Natural killer cell (primary cell): Measurements from ENCODE around the gene NCS1. TPM values are rescaled to one million over a fixed set of nuclear protein-coding genes. Genes with fewer than 3 reads are reported as not detected.

Experiments
- ATAC-seq, 3 donors: fragments of 150-1000 bp in 2 of 3; fragments of 200-7000 bp in 1 of 3; cut with Tn5 transposase; 1 replicate in 1 of 3; 2 replicates in 2 of 3; pipeline ENCODE4 v1.10.0; 2021; ENCODE audit warnings: mild to moderate bottlenecking in 2 of 3, moderate library complexity in 2 of 3
- DNase-seq, 2 donors: peaks; one replicate each; pipeline versions ENCODE4 v3.0.0 to v3.0.0-alpha.2; 2013 to 2021; ENCODE audit warnings: mixed read lengths in 1 of 2
- H3K27ac ChIP-seq: one replicate; pipeline ENCODE4 v1.5.1; 2013; ENCODE audit warnings: mild to moderate bottlenecking, low read length
- H3K27me3 ChIP-seq: one replicate; pipeline ENCODE4 v1.6.1; 2013; ENCODE audit warnings: low read length; ENCODE audit not compliant: control insufficient read depth, insufficient read depth
- H3K36me3 ChIP-seq: one replicate; pipeline ENCODE4 v1.6.1; 2013; ENCODE audit warnings: low read length; ENCODE audit not compliant: control insufficient read depth, insufficient read depth
- H3K4me1 ChIP-seq: one replicate; pipeline ENCODE4 v1.6.1; 2013; ENCODE audit warnings: low read length; ENCODE audit not compliant: control insufficient read depth, insufficient read depth
- H3K4me3 ChIP-seq: one replicate; pipeline ENCODE4 v1.5.1; 2013; ENCODE audit warnings: low read length
- H3K9me3 ChIP-seq: one replicate; pipeline ENCODE4 v1.6.1; 2013; ENCODE audit warnings: low read length; ENCODE audit not compliant: control insufficient read depth, insufficient read depth
- H3K27ac Mint-ChIP-seq, 2 donors: one replicate each; pipeline ENCODE4 v1.8.0; 2022; ENCODE audit warnings: mild to moderate bottlenecking in 2 of 2, mixed read lengths in 2 of 2, moderate library complexity in 1 of 2
- H3K27me3 Mint-ChIP-seq, 2 donors: one replicate each; pipeline ENCODE4 v1.8.0; 2022; ENCODE audit warnings: low read depth in 2 of 2, mixed read lengths in 2 of 2
- H3K36me3 Mint-ChIP-seq: one replicate; pipeline ENCODE4 v1.8.0; 2022; ENCODE audit warnings: mixed read lengths
- H3K4me1 Mint-ChIP-seq, 2 donors: one replicate each; pipeline ENCODE4 v1.8.0; 2022; ENCODE audit warnings: mixed read lengths in 2 of 2
- H3K4me3 Mint-ChIP-seq: one replicate; pipeline ENCODE4 v1.8.0; 2022; ENCODE audit warnings: mild to moderate bottlenecking, moderate library complexity, mixed read lengths
- H3K9me3 Mint-ChIP-seq, 2 donors: one replicate each; pipeline ENCODE4 v1.8.0; 2022; ENCODE audit warnings: mixed read lengths in 2 of 2
- WGBS: methylation state at CpG from one replicate; pipeline ENCODE4 v1.1.7; 2013; ENCODE audit warnings: missing lambda C conversion rate; ENCODE audit not compliant: insufficient coverage; 5-methylcytosine and 5-hydroxymethylcytosine counted together
- intact Hi-C: fragments of 100-400 bp; cut with micrococcal nuclease; formaldehyde crosslinking; loops from one replicate; pipeline ENCODE4 v1.14.2; 2022
- total RNA-seq, 4 donors: library from RNA; stranded (reverse); fragments of 120-200 nt in 1 of 4; gene quantifications; one replicate each; pipeline versions ENCODE4 v1.2.3 to v1.2.4, GENCODE V29; 2013 to 2022
- TF ChIP-seq, protein P1 (sequence below): fragments of 200-600 bp; IDR thresholded peaks from one replicate; pipeline ENCODE4 v1.8.0; 2022; ENCODE audit warnings: antibody characterized with exemption

NCS1 gene
- total RNA-seq, 3 donors from 2014 or later (not counting 1 experiment from before 2014, with no cell fraction given), result 1.4 to 2.4 (median 1.5) TPM

DNA sequence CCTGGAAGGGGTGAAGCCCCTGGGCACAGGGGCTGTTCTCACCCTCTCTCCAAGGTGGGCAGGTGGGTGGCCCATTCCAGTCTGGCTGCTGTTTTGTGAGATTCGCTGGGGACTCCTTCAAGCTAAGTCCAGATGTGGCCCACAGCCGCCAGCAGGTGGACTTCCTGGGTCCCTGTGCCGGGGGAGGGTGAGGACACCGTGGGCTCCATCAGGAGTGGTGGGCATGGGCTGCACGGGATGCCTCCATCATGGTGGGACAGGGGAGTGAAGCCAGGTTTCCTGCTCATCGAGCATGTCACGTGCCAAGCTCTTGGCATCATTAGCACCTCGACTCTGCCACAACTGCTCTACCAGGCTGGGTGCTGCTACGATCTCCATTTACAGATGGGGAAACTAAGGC lies 1.8 kb downstream of the NCS1 start:
- H3K36me3 Mint-ChIP-seq, result no peaks in the 10 kb centered on the region
- H3K27ac ChIP-seq, result no peak overlapping the region
- H3K4me1 Mint-ChIP-seq, result peaks cover 0 to 8% of the 10 kb centered on the region in 2 donors
- intact Hi-C loops, result loop anchor here (5.0 to 10.0 kb wide), 2 partner anchors 47 to 61 kb away; no protein-coding TSS in a partner anchor
- H3K9me3 ChIP-seq, result no peaks in the 10 kb centered on the region
- H3K27me3 ChIP-seq, result peaks cover 10% of the 10 kb centered on the region
- no peak overlapping the region for H3K4me3 ChIP-seq
- ATAC-seq (no peak), DNase-seq (no peak)
- no peaks in the 10 kb centered on the region for H3K9me3 Mint-ChIP-seq
- peak overlapping the region; percentile 52 for H3K4me3 Mint-ChIP-seq
- H3K27ac Mint-ChIP-seq, result peak overlapping the region in 1 of 2 donors; percentile 72
- TF ChIP-seq, protein P1, sequence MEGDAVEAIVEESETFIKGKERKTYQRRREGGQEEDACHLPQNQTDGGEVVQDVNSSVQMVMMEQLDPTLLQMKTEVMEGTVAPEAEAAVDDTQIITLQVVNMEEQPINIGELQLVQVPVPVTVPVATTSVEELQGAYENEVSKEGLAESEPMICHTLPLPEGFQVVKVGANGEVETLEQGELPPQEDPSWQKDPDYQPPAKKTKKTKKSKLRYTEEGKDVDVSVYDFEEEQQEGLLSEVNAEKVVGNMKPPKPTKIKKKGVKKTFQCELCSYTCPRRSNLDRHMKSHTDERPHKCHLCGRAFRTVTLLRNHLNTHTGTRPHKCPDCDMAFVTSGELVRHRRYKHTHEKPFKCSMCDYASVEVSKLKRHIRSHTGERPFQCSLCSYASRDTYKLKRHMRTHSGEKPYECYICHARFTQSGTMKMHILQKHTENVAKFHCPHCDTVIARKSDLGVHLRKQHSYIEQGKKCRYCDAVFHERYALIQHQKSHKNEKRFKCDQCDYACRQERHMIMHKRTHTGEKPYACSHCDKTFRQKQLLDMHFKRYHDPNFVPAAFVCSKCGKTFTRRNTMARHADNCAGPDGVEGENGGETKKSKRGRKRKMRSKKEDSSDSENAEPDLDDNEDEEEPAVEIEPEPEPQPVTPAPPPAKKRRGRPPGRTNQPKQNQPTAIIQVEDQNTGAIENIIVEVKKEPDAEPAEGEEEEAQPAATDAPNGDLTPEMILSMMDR, result no peak
- peaks cover 15% of the 10 kb centered on the region for H3K4me1 ChIP-seq
- H3K27me3 Mint-ChIP-seq, result no peaks in the 10 kb centered on the region
- 93% methylated on average over 9 of the region's 9 CpGs for WGBS
- no peaks in the 10 kb centered on the region for H3K36me3 ChIP-seq

GRCh38 chr9:130174920-130175321 lies 2.7 kb downstream of the NCS1 start:
- WGBS, result 94% methylated on average over 8 of the region's 8 CpGs
- H3K9me3 Mint-ChIP-seq, result no peaks in the 10 kb centered on the region
- no peaks in the 10 kb centered on the region for H3K36me3 Mint-ChIP-seq
- Histone ChIP-seq H3K4me3 (no peak overlapping the region), H3K27ac (no peak overlapping the region), H3K9me3 (no peaks in the 10 kb centered on the region), H3K4me1 (peaks cover 15% of the 10 kb centered on the region), H3K36me3 (no peaks in the 10 kb centered on the region), H3K27me3 (peaks cover 10% of the 10 kb centered on the region)
- ATAC-seq (no peak), DNase-seq (no peak)
- no peak overlapping the region for H3K27ac Mint-ChIP-seq
- peaks cover 0 to 8% of the 10 kb centered on the region in 2 donors for H3K4me1 Mint-ChIP-seq
- intact Hi-C loops, result loop anchor here (5.0 to 10.0 kb wide), 2 partner anchors 48 to 60 kb away; no protein-coding TSS in a partner anchor
- peak overlapping the region; percentile 28 for H3K4me3 Mint-ChIP-seq
- TF ChIP-seq, protein P1, result no peak
- no peaks in the 10 kb centered on the region for H3K27me3 Mint-ChIP-seq

DNA sequence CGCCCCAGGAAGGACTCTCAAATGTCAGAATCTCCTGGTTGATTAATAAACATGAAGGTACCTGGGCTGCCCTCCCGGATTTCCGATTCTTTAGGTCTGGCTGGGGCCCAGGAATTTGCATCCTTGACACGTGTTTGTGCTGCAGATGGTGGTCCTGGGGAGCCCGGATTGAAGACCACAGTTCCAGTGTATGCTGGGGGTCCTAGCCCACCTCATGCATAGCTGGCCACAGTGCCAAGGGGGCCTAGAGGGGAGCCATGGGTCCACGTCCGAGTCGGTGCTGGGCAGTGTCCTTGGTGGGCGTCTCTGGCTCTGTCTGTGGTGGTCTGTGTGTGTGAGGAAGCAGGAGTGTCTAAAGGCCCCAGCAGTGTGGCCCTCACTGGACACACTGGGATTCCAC lies 3.2 kb downstream of the NCS1 start:
- H3K27ac ChIP-seq, result no peak overlapping the region
- Mint-ChIP-seq H3K27me3 (no peaks in the 10 kb centered on the region), H3K9me3 (no peaks in the 10 kb centered on the region), H3K4me1 (peaks cover 0 to 8% of the 10 kb centered on the region in 2 donors), H3K36me3 (no peaks in the 10 kb centered on the region), H3K27ac (no peak overlapping the region), H3K4me3 (no peak overlapping the region)
- 84% methylated on average over 9 of the region's 9 CpGs for WGBS
- TF ChIP-seq, protein P1, result no peak
- H3K4me1 ChIP-seq, result peaks cover 15% of the 10 kb centered on the region
- no peak for DNase-seq
- no peaks in the 10 kb centered on the region for H3K9me3 ChIP-seq
- no peak overlapping the region for H3K4me3 ChIP-seq
- H3K27me3 ChIP-seq, result peaks cover 10% of the 10 kb centered on the region
- intact Hi-C loops, result loop anchor here (10.0 kb wide), 1 partner anchor 59 kb away; no protein-coding TSS in a partner anchor
- no peak for ATAC-seq
- no peaks in the 10 kb centered on the region for H3K36me3 ChIP-seq

- no peaks in the 10 kb centered on the region for H3K9me3 Mint-ChIP-seq
- no peak for DNase-seq
Measured at GRCh38 chr9:130176760-130177159, 4.6 kb downstream of the NCS1 start.

More at GRCh38 chr9:130176760-130177159, 4.6 kb downstream of the NCS1 start:
- peak overlapping the region in 1 of 2 donors; percentile 51 for H3K27ac Mint-ChIP-seq
- 96% methylated on average over 6 of the region's 6 CpGs for WGBS
- TF ChIP-seq, protein P1, result no peak
- H3K9me3 ChIP-seq, result no peaks in the 10 kb centered on the region
- H3K36me3 Mint-ChIP-seq, result no peaks in the 10 kb centered on the region
- ATAC-seq, result no peak
- no peaks in the 10 kb centered on the region for H3K36me3 ChIP-seq
- H3K27me3 ChIP-seq, result peaks cover 10% of the 10 kb centered on the region
- peaks cover 0 to 8% of the 10 kb centered on the region in 2 donors for H3K4me1 Mint-ChIP-seq
- H3K27ac ChIP-seq, result no peak overlapping the region
- no peak overlapping the region for H3K4me3 ChIP-seq
- intact Hi-C loops, result loop anchor here (10.0 kb wide), 1 partner anchor 58 kb away; no protein-coding TSS in a partner anchor
- H3K4me3 Mint-ChIP-seq, result no peak overlapping the region
- H3K27me3 Mint-ChIP-seq, result no peaks in the 10 kb centered on the region
- peaks cover 13% of the 10 kb centered on the region for H3K4me1 ChIP-seq
